GM12878 (cell line): ENCODE data around the gene PLVAP. TPM values are rescaled to one million over a fixed set of nuclear protein-coding genes. Genes with fewer than 3 reads are reported as not detected.
A peak's percentile ranks its signal among the peaks of the same experiment; 100 is the strongest.

Experiments used
- ATAC-seq: fragments of 200-7000 bp; cut with Tn5 transposase; 3 replicates; pipeline ENCODE4 v1.9.1; 2020; ENCODE audit warnings: mild to moderate bottlenecking, moderate library complexity
- BruUV-seq: library from RNA; stranded (reverse); fragments of 400-500 nt; replicated peaks from 2 replicates; lab custom pipeline; 2021; lab: Mats Ljungman, UMichigan
- CTCF ChIA-PET: fragments of 300-600 bp; sonication (Branson Sonifier 250); formaldehyde crosslinking; extraction: SDS; loops from one replicate; lab custom pipeline; 2021; ENCODE audit warnings: inconsistent platforms; lab: Yijun Ruan, JAX
- POLR2A ChIA-PET: fragments of 350-600 bp; formaldehyde crosslinking; extraction: SDS; loops from one replicate; lab custom pipeline; 2021; ENCODE audit warnings: inconsistent platforms; lab: Charles Lee
- RAD21 ChIA-PET: fragments of 300-600 bp; sonication (Branson Sonifier 250); formaldehyde crosslinking; loops from one replicate; lab custom pipeline; 2023; ENCODE audit warnings: antibody characterized with exemption; ENCODE audit not compliant: unreplicated experiment; lab: Charles Lee
- SMC1A ChIA-PET: fragments of 300-600 bp; sonication (Branson Sonifier 250); formaldehyde crosslinking; loops from one replicate; lab custom pipeline; 2023; ENCODE audit not compliant: unreplicated experiment, uncharacterized antibody; lab: Charles Lee
- DNase-seq: peaks from one replicate; pipeline ENCODE4 v3.0.0-alpha.2; 2011; ENCODE audit warnings: low read depth, low spot score
- FAIRE-seq: peaks from 3 replicates; lab custom pipeline; 2011; peaks lifted over from hg19 to GRCh38; lab: Jason Lieb, UNC
- H2AFZ ChIP-seq: 2 replicates; pipeline ENCODE4 v1.6.0; 2011; ENCODE audit warnings: low read depth, low read length, control low read depth; ENCODE audit not compliant: control insufficient read depth
- H3K27ac ChIP-seq: 2 replicates; pipeline ENCODE4 v1.5.1; 2011; ENCODE audit warnings: control low read depth; ENCODE audit not compliant: control insufficient read depth, insufficient read depth
- H3K27me3 ChIP-seq, 2 experiments: replicated peaks in 1 of 2; 2 replicates each; pipeline versions ENCODE4 v1.6.0 to v1.6.1; 2011; ENCODE audit warnings: low read length in 1 of 2; ENCODE audit not compliant: control insufficient read depth in 2 of 2, insufficient read depth in 2 of 2
- H3K36me3 ChIP-seq, 2 experiments: 2 replicates each; pipeline ENCODE4 v1.5.1; 2011; ENCODE audit warnings: low read length in 1 of 2; ENCODE audit not compliant: control insufficient read depth in 2 of 2, insufficient read depth in 2 of 2
- H3K4me1 ChIP-seq: 2 replicates; pipeline ENCODE4 v1.6.1; 2011; ENCODE audit warnings: mild to moderate bottlenecking, low read length, moderate library complexity, mixed read lengths; ENCODE audit not compliant: control insufficient read depth, insufficient read depth
- H3K4me2 ChIP-seq: 2 replicates; pipeline ENCODE4 v1.6.0; 2011; ENCODE audit warnings: control low read depth; ENCODE audit not compliant: control insufficient read depth, insufficient read depth
- H3K4me3 ChIP-seq: fragments of 200-600 bp; sonication (generic); 2 replicates; pipeline ENCODE4 v1.5.1; 2016
- H3K79me2 ChIP-seq: 2 replicates; pipeline ENCODE4 v1.6.0; 2011; ENCODE audit warnings: low read length; ENCODE audit not compliant: control insufficient read depth, insufficient read depth
- H3K9ac ChIP-seq: 2 replicates; pipeline ENCODE4 v1.8.0; 2011; ENCODE audit warnings: low read length, control low read depth, mixed read lengths; ENCODE audit not compliant: control insufficient read depth, insufficient read depth
- H3K9me3 ChIP-seq: replicated peaks from 3 replicates; pipeline ENCODE4 v1.5.1; 2011; ENCODE audit warnings: mild to moderate bottlenecking, low read length; ENCODE audit not compliant: control insufficient read depth, insufficient read depth
- H4K20me1 ChIP-seq: 2 replicates; pipeline ENCODE4 v1.6.0; 2011; ENCODE audit not compliant: control insufficient read depth, insufficient read depth
- CTCF ChIP-seq, 3 experiments: IDR thresholded peaks in 2 of 3; conservative IDR thresholded peaks in 1 of 3; 2 replicates each; pipeline ENCODE4 v1.5.1; 2011; ENCODE audit warnings: low read depth in 3 of 3, low read length in 3 of 3, mild to moderate bottlenecking in 3 of 3, control low read depth in 2 of 3, moderate library complexity in 2 of 3, inconsistent platforms in 1 of 3, mixed read lengths in 1 of 3; ENCODE audit not compliant: control insufficient read depth in 2 of 3, insufficient read depth in 1 of 3; ENCODE audit errors: extremely low read depth in 1 of 3
- GATAD2B ChIP-seq: fragments of 450-650 bp; conservative IDR thresholded peaks from 2 replicates; pipeline ENCODE4 v1.6.1; 2017; ENCODE audit warnings: low read depth, mild to moderate bottlenecking, moderate library complexity
- IKZF1 ChIP-seq: fragments of 450-650 bp; conservative IDR thresholded peaks from 2 replicates; pipeline ENCODE4 v1.6.1; 2017; ENCODE audit warnings: antibody characterized with exemption, mild to moderate bottlenecking
- IRF4 ChIP-seq: IDR thresholded peaks from 2 replicates; pipeline ENCODE4 v1.6.1; 2011; ENCODE audit warnings: low read depth, low read length
- MXI1 ChIP-seq: fragments of 150-350 bp; IDR thresholded peaks from 2 replicates; pipeline ENCODE4 v1.6.1; 2011; ENCODE audit warnings: low read depth, mild to moderate bottlenecking, inconsistent platforms, low read length, improper control_type of control experiment
- NR2F1 ChIP-seq: fragments of 450-650 bp; conservative IDR thresholded peaks from 2 replicates; pipeline ENCODE4 v1.6.1; 2017; ENCODE audit warnings: mild to moderate bottlenecking
- SPI1 ChIP-seq: IDR thresholded peaks from 2 replicates; pipeline ENCODE4 v1.6.1; 2011; ENCODE audit warnings: low read depth, mild to moderate bottlenecking, low read length, moderate library complexity, borderline replicate concordance; ENCODE audit not compliant: insufficient read depth
- WGBS: methylation state at CpG from one replicate; pipeline ENCODE4 v1.1.6; 2016; ENCODE audit warnings: low lambda C conversion rate; ENCODE audit not compliant: insufficient replicate concordance, insufficient coverage; ENCODE audit errors: missing lambda C conversion rate; 5-methylcytosine and 5-hydroxymethylcytosine counted together
- in situ Hi-C: fragments of 300-500 bp; cut with MboI; formaldehyde crosslinking; loops from 9 replicates; pipeline ENCODE4 v1.14.3; 2018; ENCODE audit warnings: mixed read lengths
- intact Hi-C: fragments of 100-400 bp; cut with micrococcal nuclease; formaldehyde crosslinking; loops from one replicate; pipeline ENCODE4 v1.14.2; 2022; ENCODE audit not compliant: unreplicated experiment
- polyA plus RNA-seq, 11 experiments: library from polyadenylated mRNA; depleted of rRNA in 4 of 11; unstranded in 6 of 11; stranded (reverse) in 5 of 11; fragments of >200 nt; fragmentation: Nextera tagmentation in 4 of 11; fragmentation: Illumina TruSeq in 1 of 11; extraction: Ambion mirVana in 4 of 11; extraction: Trizol in 1 of 11; gene quantifications; 1 replicate in 1 of 11; 2 replicates in 10 of 11; pipeline versions ENCODE4 v1.2.1 to v1.2.3, GENCODE V29; 2011 to 2016; ENCODE audit warnings: inconsistent platforms in 2 of 11, missing spikeins in 2 of 11, low read depth in 1 of 11
- total RNA-seq, 4 experiments: library from RNA; depleted of rRNA in 3 of 4; stranded (reverse); fragments of >200 nt in 3 of 4; fragmentation: Illumina TruSeq in 1 of 4; extraction: Trizol in 1 of 4; gene quantifications; 2 replicates each; pipeline versions ENCODE4 v1.2.1 to v1.2.3, GENCODE V29; 2013 to 2021

PLVAP gene
- total and polyA plus RNA-seq, 10 of the 15 experiments (the other 5 are each of a cell fraction or from before 2014, with no cell fraction given): 0.03 to 0.54 (median 0.06) TPM; not detected in 4

- no peak overlapping the region for H3K9ac ChIP-seq
- H3K9me3 ChIP-seq: no peaks in the 10 kb centered on the region
- 2% methylated on average over 6 of the region's 7 CpGs for WGBS
- RAD21 ChIA-PET: interaction anchor here (1.4 kb wide), 1 partner anchor 15 kb away, joined by 3 read pairs; the partner anchor contains the start of gene DDA1
- no peak overlapping the region for H3K4me3 ChIP-seq
- in situ Hi-C loops: no loop called here
- TF ChIP-seq IRF4 (no peak), CTCF (IDR thresholded peaks at IDR 0.05 in 2 of 3, conservative IDR thresholded peaks at IDR 0.05 in 1 of 3; ENCODE audit: control insufficient read depth in 2 of 3, extremely low read depth in 1 of 3, insufficient read depth in 1 of 3, low read depth in 3 of 3, low read length in 3 of 3) (0 out of 6 replicates have a peak, but pooled peaks of 1 of the 3 experiments have one; percentile 4), NR2F1 (peak; percentile 48; the same call in 1 of the 2 replicates), GATAD2B (0 out of 2 replicates have a peak, but pooled peaks have one; percentile 41), MXI1 (no peak), IKZF1 (peak; percentile 21; the same call in 1 of the 2 replicates), SPI1 (peak; percentile 27; the same call in 1 of the 2 replicates)
- TF ChIP-seq, all 136 proteins: peak for 5
- Histone ChIP-seq H3K27me3 (no peaks in the 10 kb centered on the region; a peak in 1 of 4 replicates), H2AFZ (no peak overlapping the region), H3K36me3 (peaks cover 5 to 11% of the 10 kb centered on the region in 2 experiments; a peak in 3 of 4 replicates), H3K4me2 (peak overlapping the region; percentile 48; the same call in 1 of the 2 replicates), H4K20me1 (no peaks in the 10 kb centered on the region), H3K4me1 (no peaks in the 10 kb centered on the region), H3K79me2 (no peaks in the 10 kb centered on the region), H3K27ac (no peak overlapping the region)
- CTCF ChIA-PET: interaction anchor here (0.9 kb wide), 1 partner anchor 19 kb away, joined by 4 read pairs; the partner anchor contains the start of gene MRPL34
- no TSS peak for BruUV-seq
- POLR2A ChIA-PET: interaction anchor here (1.8 kb wide), 1 partner anchor 19 kb away, joined by 8 read pairs; the partner anchor contains the start of gene MRPL34
- SMC1A ChIA-PET: no interaction called here
- ATAC-seq: peak; percentile 72
- no peak for DNase-seq
- intact Hi-C loops: no loop called here
- FAIRE-seq: no peak
Measured at GRCh38 chr19:17323964-17324332, 53.2 kb downstream of the PLVAP start.
